A549 (cell line): ENCODE measurements around the gene SERPINB11. TPM values are rescaled to one million over a fixed set of nuclear protein-coding genes. Genes with fewer than 3 reads are reported as not detected.

Source experiments
- ATAC-seq, 2 experiments: fragments of 200-7000 bp in 1 of 2; fragments of >200 bp in 1 of 2; cut with Nextera tagmentation in 1 of 2; cut with Tn5 transposase in 1 of 2; 3 replicates each; pipeline versions ENCODE4 v1.8.0 to v1.9.1; 2018 to 2020; ENCODE audit warnings: mild to moderate bottlenecking in 1 of 2, moderate library complexity in 1 of 2
- CTCF ChIA-PET: fragments of 300-600 bp; sonication (Branson Sonifier 250); formaldehyde crosslinking; extraction: SDS; loops from one replicate; lab custom pipeline; 2021; ENCODE audit warnings: antibody characterized with exemption, inconsistent platforms; lab: Yijun Ruan, JAX
- POLR2A ChIA-PET: fragments of 350-600 bp; formaldehyde crosslinking; extraction: SDS; loops from one replicate; lab custom pipeline; 2021; ENCODE audit warnings: antibody characterized with exemption, inconsistent platforms; lab: Yijun Ruan, JAX
- DNase-seq, 2 experiments: peaks; one replicate each; pipeline versions ENCODE4 v3.0.0 to v3.0.0-alpha.2; 2011 to 2016; ENCODE audit warnings: low read depth in 1 of 2, low spot score in 1 of 2
- FAIRE-seq: peaks from 2 replicates; lab custom pipeline; 2011; peaks lifted over from hg19 to GRCh38; lab: Jason Lieb, UNC
- H3K27ac ChIP-seq, 2 experiments: fragments of >200 bp; sonication (Bioruptor Twin); formaldehyde crosslinking; 3 replicates each; pipeline ENCODE4 v1.5.1; 2016 to 2017
- H3K4me1 ChIP-seq: fragments of >200 bp; sonication (Bioruptor Twin); formaldehyde crosslinking; 3 replicates; pipeline ENCODE4 v1.6.1; 2016
- H3K4me2 ChIP-seq: fragments of >200 bp; sonication (Bioruptor Twin); formaldehyde crosslinking; 3 replicates; pipeline ENCODE4 v1.6.1; 2016
- H3K4me3 ChIP-seq: fragments of >200 bp; sonication (Bioruptor Twin); formaldehyde crosslinking; 3 replicates; pipeline ENCODE4 v1.5.1; 2016
- H3K9me3 ChIP-seq: fragments of >200 bp; sonication (Bioruptor Twin); formaldehyde crosslinking; 3 replicates; pipeline ENCODE4 v1.6.1; 2016
- ATOH8 ChIP-seq: fragments of 250-450 bp; sonication (Bioruptor Pico); IDR thresholded peaks from 2 replicates; pipeline ENCODE4 v1.5.0; 2020; ENCODE audit warnings: low read depth, mild to moderate bottlenecking, moderate library complexity
- BCL3 ChIP-seq: fragments of >200 bp; sonication (Bioruptor Twin); formaldehyde crosslinking; IDR thresholded peaks from 3 replicates; pipeline ENCODE4 v1.6.1; 2016
- CBX2 ChIP-seq: fragments of 200-600 bp; sonication (generic); IDR thresholded peaks from 2 replicates; pipeline ENCODE4 v1.6.1; 2016; ENCODE audit warnings: low read depth, mild to moderate bottlenecking, borderline replicate concordance
- CEBPB ChIP-seq, 2 experiments: fragments of >200 bp in 1 of 2; sonication (Bioruptor Twin) in 1 of 2; formaldehyde crosslinking in 1 of 2; IDR thresholded peaks; 2 replicates each; pipeline ENCODE4 v1.6.1; 2012 to 2016
- EP300 ChIP-seq, 2 experiments: fragments of >200 bp; sonication (Bioruptor Twin); formaldehyde crosslinking; IDR thresholded peaks; 2 replicates in 1 of 2; 3 replicates in 1 of 2; pipeline ENCODE4 v1.6.1; 2016 to 2017
- ESRRA ChIP-seq: fragments of 150-350 bp; IDR thresholded peaks from 2 replicates; pipeline ENCODE4 v1.6.1; 2014; ENCODE audit warnings: mild to moderate bottlenecking, low read length, borderline replicate concordance
- FOSB ChIP-seq: fragments of 250-450 bp; sonication (Bioruptor Pico); IDR thresholded peaks from 2 replicates; pipeline ENCODE4 v1.5.0; 2020; ENCODE audit warnings: mild to moderate bottlenecking, moderate library complexity
- FOSL2 ChIP-seq, 2 experiments: fragments of 450-650 bp in 1 of 2; fragments of >200 bp in 1 of 2; sonication (Bioruptor Twin) in 1 of 2; formaldehyde crosslinking; IDR thresholded peaks; 2 replicates each; pipeline versions ENCODE4 v1.5.0 to v1.6.1; 2016 to 2020; ENCODE audit warnings: mild to moderate bottlenecking in 1 of 2, moderate library complexity in 1 of 2
- GATA3 ChIP-seq: IDR thresholded peaks from 2 replicates; pipeline ENCODE4 v1.6.1; 2012; ENCODE audit warnings: borderline replicate concordance
- HES2 ChIP-seq: fragments of >200 bp; sonication (Bioruptor Twin); formaldehyde crosslinking; IDR thresholded peaks from 2 replicates; pipeline ENCODE4 v1.6.1; 2016
- HEYL ChIP-seq: fragments of 250-450 bp; sonication (Bioruptor Pico); IDR thresholded peaks from 2 replicates; pipeline ENCODE4 v1.8.0; 2021; ENCODE audit warnings: mild to moderate bottlenecking, moderate library complexity
- HOXB13 ChIP-seq: fragments of 250-450 bp; sonication (Bioruptor Pico); IDR thresholded peaks from 2 replicates; pipeline ENCODE4 v1.5.0; 2020; ENCODE audit warnings: low read depth, mild to moderate bottlenecking, moderate library complexity
- JUN ChIP-seq, 2 experiments: fragments of >200 bp; sonication (Bioruptor Twin); formaldehyde crosslinking; IDR thresholded peaks; 2 replicates in 1 of 2; 3 replicates in 1 of 2; pipeline ENCODE4 v1.6.1; 2016 to 2017
- JUNB ChIP-seq: fragments of >200 bp; sonication (Bioruptor Twin); formaldehyde crosslinking; IDR thresholded peaks from 2 replicates; pipeline ENCODE4 v1.6.1; 2016
- KDM1A ChIP-seq: fragments of 200-600 bp; sonication (generic); IDR thresholded peaks from 2 replicates; pipeline ENCODE4 v1.6.1; 2016; ENCODE audit warnings: low read depth, mild to moderate bottlenecking
- KDM5A ChIP-seq: fragments of 200-600 bp; sonication (generic); IDR thresholded peaks from 2 replicates; pipeline ENCODE4 v1.6.1; 2016; ENCODE audit warnings: antibody characterized with exemption, mild to moderate bottlenecking
- MYC ChIP-seq: IDR thresholded peaks from 2 replicates; pipeline ENCODE4 v1.6.1; 2012; ENCODE audit warnings: mild to moderate bottlenecking, inconsistent platforms, low read length, improper control_type of control experiment, borderline replicate concordance
- NFE2L2 ChIP-seq: fragments of 150-350 bp; conservative IDR thresholded peaks from 2 replicates; pipeline ENCODE4 v1.6.1; 2014; ENCODE audit warnings: low read length
- POLR2A ChIP-seq: IDR thresholded peaks from 2 replicates; pipeline ENCODE4 v1.6.1; 2012; ENCODE audit warnings: mild to moderate bottlenecking, low read length
- REST ChIP-seq: fragments of 200-600 bp; sonication (generic); IDR thresholded peaks from 2 replicates; pipeline ENCODE4 v1.6.1; 2016; ENCODE audit warnings: antibody characterized with exemption, mild to moderate bottlenecking, moderate library complexity
- RFX5 ChIP-seq: fragments of 450-650 bp; IDR thresholded peaks from 2 replicates; pipeline ENCODE4 v1.7.1; 2014; ENCODE audit warnings: antibody characterized with exemption, mild to moderate bottlenecking, moderate library complexity
- RNF2 ChIP-seq: fragments of 200-600 bp; sonication (generic); IDR thresholded peaks from 2 replicates; pipeline ENCODE4 v1.6.1; 2016; ENCODE audit warnings: low read depth, mild to moderate bottlenecking, antibody characterized with exemption, moderate library complexity, borderline replicate concordance
- TFCP2L1 ChIP-seq: fragments of 250-450 bp; sonication (Bioruptor Pico); IDR thresholded peaks from 2 replicates; pipeline ENCODE4 v1.5.0; 2021; ENCODE audit warnings: mild to moderate bottlenecking
- ZC3H11A ChIP-seq: fragments of 450-650 bp; IDR thresholded peaks from 2 replicates; pipeline ENCODE4 v1.6.1; 2014; ENCODE audit warnings: antibody characterized with exemption, mild to moderate bottlenecking
- ZFP36 ChIP-seq: fragments of 450-650 bp; IDR thresholded peaks from 2 replicates; pipeline ENCODE4 v1.6.1; 2014; ENCODE audit warnings: borderline replicate concordance; ENCODE audit not compliant: partially characterized antibody
- ZNF302 ChIP-seq: fragments of 250-450 bp; sonication (Bioruptor Pico); IDR thresholded peaks from 2 replicates; pipeline ENCODE4 v1.9.0; 2021; ENCODE audit warnings: inconsistent platforms, mild to moderate bottlenecking, moderate library complexity
- ZSCAN20 ChIP-seq: fragments of 250-450 bp; sonication (Bioruptor Pico); IDR thresholded peaks from 2 replicates; pipeline ENCODE4 v1.8.0; 2022; ENCODE audit warnings: mild to moderate bottlenecking, moderate library complexity
- WGBS: methylation state at CpG from one replicate; pipeline ENCODE4 v1.1.6; 2017; ENCODE audit errors: missing lambda C conversion rate; 5-methylcytosine and 5-hydroxymethylcytosine counted together
- polyA plus RNA-seq, 4 experiments: library from polyadenylated mRNA; depleted of rRNA in 3 of 4; stranded (reverse); fragments of >200 nt; fragmentation: RNase III in 1 of 4; extraction: RNeasy Plus Mini Kit Qiagen cat#74134 plus additional on column Dnase treatment in 1 of 4; gene quantifications; 2 replicates in 3 of 4; 3 replicates in 1 of 4; pipeline ENCODE4 v1.2.3, GENCODE V29; 2011 to 2017

SERPINB11 gene
- polyA plus RNA-seq, 2 of the 4 experiments (the other 2 are of a cell fraction) = 0.22 TPM; not detected in 1

- ChIA-PET POLR2A (no interaction called here), CTCF (no interaction called here)
- H3K4me3 ChIP-seq = no peak overlapping the region
- peak; percentile 51 to 72; a peak in 3 of 6 replicates for ATAC-seq
- WGBS = 18% methylated on average over 2 of the region's 2 CpGs
- peak overlapping the region; percentile 76 to 81 for H3K27ac ChIP-seq
- no peak for FAIRE-seq
- H3K4me1 ChIP-seq = peaks cover 34% of the 10 kb centered on the region
- no peaks in the 10 kb centered on the region for H3K9me3 ChIP-seq
- TF ChIP-seq BCL3 (0 out of 3 replicates have a peak, but pooled peaks have one; percentile 42), GATA3 (peak; percentile 73), ZC3H11A (no peak), MYC (no peak), EP300 (IDR thresholded peaks at IDR 0.05) (peak; percentile 68 to 70; a peak in 3 of 5 replicates), TFCP2L1 (CRISPR knock-in tag) (no peak), FOSB (CRISPR knock-in tag) (no peak), NFE2L2 (no peak), ZNF302 (CRISPR knock-in tag) (no peak), ZFP36 (no peak), JUN (IDR thresholded peaks at IDR 0.05) (peak; percentile 51 to 70; a peak in 3 of 5 replicates), ATOH8 (no peak), JUNB (peak; percentile 39; the same call in 1 of the 2 replicates), KDM1A (no peak), CBX2 (no peak), ZSCAN20 (no peak), ESRRA (no peak), FOSL2 (IDR thresholded peaks at IDR 0.05) (no peak), FOSL2 (CRISPR knock-in tag; IDR thresholded peaks at IDR 0.05) (peak; percentile 52), RFX5 (no peak), REST (no peak), HOXB13 (peak; percentile 58; the same call in 1 of the 2 replicates), HES2 (no peak), CEBPB (IDR thresholded peaks at IDR 0.05) (0 out of 4 replicates have a peak, but pooled peaks have one; percentile 40 to 42), POLR2A (no peak), KDM5A (no peak), HEYL (CRISPR knock-in tag) (peak; percentile 43; the same call in 1 of the 2 replicates), RNF2 (no peak)
- peak overlapping the region; percentile 60 for H3K4me2 ChIP-seq
- peak in 1 of 2 experiments; percentile 87 for DNase-seq
These were observed 21.1 kb upstream of the SERPINB11 start for GRCh38 chr18:63681449-63682340.
